Measurements from ENCODE around the gene SPIN3.
"Not testable (repeated sequence)": the region's sequence is repeated elsewhere in the genome, so short reads cannot be mapped to it uniquely, and the experiment has no call there.

The SPIN3 gene

DNA sequence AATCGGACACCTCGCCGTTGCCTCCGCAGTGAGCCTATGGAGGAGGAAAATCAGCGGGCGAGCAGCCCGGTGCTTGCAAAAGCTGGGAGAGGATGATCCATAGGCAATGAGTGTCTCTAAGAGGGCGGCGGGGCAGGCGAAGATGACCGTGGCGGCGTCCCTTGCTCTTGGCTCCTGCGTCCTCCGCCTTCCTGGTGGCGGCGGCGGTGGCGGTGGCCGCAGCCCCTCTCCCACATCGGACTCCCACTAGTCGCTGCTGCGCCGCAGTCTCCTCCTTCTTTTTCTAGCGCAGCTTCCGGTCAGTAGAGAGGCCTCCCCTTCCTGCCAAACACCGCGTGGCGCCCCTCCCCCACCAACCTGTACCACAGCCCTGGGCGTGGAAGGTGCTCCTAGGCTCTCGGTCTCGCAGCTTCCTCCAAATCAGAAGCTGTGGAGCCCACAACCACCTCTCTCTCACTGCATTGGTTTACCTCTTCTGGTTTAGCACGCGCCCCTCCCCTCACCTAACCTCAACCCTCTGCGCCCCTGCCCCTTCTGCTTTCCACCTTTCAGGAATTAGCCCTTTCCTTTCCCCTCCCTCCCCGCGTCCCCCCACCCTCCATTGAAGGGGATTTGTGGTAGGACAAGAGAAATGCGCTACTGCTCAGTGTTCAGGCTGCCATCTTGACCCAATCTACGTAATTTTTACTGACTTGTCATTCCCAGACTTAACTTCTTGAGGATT lies at the start of gene SPIN3:
Gene SPIN3, minus strand, starts transcription at position 271 of the 724 bp plus-strand sequence. CDS start 594 bp downstream, outside the sequence.
- DNase-seq: peak in 56 of 58 donors; percentile 1 to 81 (median 53)

DNA sequence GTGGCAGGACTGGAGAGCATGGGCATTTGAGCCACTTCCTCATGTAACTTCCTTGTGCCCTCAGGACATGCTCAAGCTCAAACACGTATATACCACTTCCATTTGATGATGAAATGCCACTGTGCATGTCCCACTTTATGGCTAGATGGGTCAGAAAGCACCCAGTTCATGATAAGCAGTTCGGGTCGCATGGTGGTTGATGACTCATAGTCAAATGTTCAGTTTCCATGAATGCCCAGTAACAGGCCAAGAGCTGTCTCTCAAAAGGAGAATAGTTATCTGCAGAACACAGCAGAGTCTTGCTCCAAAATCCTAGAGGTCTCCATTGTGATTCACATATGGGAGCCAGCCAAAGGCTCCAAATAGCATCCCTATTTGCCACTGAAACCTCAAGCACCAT lies 48.9 kb upstream of the SPIN3 start:
- no peak for DNase-seq

DNA sequence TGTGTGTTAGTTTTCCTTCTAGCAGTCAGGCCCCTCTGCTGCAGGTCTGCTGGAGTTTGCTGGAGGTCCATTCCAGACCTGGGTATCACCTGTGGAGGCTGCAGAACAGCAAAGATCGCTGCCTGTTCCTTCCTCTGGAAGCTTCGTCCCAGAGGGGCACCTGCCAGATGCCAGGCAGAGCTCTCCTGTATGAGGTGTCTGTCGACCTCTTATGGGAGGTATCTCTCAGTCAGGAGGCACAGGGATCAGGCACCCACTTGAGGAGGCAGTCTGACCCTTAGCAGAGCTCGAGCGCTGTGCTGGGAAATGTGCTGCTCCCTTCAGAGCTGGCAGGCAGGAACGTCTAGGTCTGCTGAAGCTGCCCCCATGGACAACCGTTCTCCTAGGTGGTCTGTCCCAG lies 41.9 kb upstream of the SPIN3 start:
- not testable (repeated sequence) for DNase-seq

DNA sequence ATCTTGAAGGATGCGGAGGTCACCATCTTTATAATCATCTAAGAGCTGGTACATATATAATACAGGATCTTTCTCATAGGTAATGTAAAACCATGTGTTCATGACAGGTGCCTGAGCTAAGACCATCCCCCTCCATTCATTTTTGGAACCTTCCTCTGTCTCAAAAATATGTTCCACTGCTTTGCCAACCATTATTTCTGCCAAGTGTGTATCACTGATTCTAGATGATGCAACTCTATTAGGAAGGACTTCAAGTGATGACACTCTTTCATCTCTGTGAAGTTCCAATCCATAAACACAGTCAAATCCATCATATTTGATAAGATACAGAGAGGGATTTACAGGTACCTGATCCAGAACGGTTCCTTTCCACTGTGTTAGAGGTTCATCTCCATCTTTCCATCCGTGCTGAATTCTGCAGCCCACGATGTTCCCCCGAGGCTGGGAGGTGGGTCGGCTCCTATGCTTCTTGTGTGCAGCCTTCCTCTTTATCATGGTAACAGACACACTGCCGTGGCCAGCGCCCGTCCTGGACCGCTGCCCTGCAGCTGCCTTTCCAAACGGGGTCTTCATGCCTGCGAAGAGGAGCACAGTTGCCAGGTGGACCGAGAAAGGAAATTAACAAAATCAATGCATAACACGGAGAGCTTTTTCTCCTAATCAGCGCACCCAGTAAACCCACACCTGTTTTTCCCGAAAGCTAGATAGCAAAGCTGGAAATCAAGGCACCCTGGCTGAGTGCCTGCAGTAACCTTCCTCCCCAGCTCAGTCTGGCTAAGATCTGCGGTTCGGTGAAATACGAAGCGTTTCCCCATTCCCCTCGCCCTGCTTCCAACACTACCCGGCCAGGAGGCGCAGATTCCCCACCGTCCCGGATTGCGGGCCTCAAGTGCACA lies 718 bp downstream of the SPIN3 start:
- DNase-seq: peak in 9 of 58 donors; percentile 0 to 26 (median 3)

DNA sequence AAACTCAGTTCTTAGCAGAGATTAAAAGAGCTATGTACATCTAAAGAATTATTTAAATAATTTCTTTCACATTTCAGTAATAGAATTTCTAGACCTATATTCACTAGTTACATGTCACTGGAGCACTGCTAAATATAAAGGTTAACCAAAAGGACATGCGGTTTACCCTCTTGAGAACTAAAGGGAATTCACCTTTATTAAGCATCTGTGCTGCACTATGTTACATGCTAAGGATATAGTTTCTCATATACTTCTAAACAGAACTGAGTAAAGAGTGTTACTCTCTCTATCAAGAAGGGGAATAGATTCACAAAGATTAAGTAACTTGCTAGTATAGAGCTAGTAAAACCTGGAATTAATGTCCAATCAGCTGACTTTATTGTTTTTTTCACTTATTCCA lies 7.6 kb downstream of the SPIN3 start:
- no peak for DNase-seq

DNA sequence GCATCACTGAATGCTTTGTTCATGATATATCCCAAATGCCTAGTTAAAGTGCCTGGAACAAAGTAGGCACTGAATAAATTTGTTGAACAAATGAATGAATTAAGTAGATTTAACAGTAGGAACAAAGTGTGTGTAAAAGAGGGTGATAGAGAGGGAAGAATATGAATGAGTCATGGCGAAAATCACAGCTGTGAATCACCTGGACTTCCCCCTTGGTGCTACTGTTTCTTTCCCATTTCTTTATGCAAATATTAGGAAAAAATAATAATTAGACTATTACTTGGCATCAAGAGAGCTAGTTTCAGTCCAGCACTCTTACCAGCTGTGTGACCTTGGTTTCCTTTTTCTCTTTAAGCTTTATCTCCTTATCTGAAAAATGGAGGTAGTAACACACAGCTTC lies 9.2 kb downstream of the SPIN3 start:
- no peak for DNase-seq

DNA sequence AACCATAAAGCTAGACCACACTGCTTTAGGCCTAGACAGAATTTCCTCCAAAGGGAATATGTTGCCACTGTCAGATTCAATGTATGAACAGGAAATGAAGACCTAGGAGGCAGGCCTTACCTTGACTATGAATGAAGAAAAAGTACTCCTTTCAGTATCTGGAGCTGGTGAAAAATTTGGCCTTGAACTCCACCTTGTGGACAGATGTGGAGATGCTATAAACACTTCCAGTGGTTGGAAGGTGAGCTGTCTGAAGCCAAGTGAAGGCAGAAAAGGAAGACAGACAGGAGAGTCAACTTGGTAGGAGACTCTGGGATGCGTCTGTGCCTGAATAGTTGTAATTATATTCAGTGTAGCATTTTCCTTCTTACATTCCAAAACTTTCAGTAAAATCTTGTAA lies 17.2 kb downstream of the SPIN3 start:
- peak in 9 of 58 donors; percentile 0 to 14 (median 1) for DNase-seq

DNA sequence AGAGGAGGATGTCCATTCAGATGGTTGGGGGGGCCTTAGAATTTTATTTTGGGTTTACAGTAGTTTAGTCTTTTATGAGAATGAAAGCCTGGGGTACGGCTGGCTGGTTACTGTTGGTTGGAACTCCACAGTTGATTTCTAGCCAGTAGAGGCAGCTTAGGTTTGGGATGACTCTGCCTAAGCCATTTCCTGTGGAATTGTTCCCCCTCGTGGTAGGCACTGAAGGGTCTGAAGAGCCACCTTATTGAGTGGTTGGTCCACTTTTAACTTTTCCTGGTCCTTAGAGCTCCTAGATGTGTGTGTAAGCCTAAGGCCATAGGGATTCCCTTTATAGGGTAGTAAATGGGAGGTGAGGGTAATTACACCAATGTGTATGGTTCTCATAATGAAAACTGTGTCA lies 19.7 kb downstream of the SPIN3 start:
- DNase-seq: no peak

DNA sequence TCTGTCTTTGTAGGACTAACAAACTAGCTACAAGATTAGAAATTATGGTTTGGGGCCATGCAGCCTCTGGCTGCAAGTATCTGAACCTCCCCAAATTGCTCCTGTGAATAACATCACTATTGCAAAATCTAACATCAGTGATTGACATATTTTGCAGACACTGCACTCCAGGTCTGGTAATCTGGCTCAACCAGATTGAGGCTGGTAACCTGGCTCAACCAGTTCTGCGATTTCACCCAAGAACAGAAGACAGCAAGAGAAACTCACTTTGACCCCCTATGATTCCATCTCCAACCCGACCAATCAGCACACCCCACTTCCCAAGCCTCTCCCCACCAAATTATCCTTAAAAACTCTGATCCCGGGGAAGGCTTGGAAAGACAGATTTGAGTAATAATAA lies 20.9 kb downstream of the SPIN3 start:
- DNase-seq: no peak

DNA sequence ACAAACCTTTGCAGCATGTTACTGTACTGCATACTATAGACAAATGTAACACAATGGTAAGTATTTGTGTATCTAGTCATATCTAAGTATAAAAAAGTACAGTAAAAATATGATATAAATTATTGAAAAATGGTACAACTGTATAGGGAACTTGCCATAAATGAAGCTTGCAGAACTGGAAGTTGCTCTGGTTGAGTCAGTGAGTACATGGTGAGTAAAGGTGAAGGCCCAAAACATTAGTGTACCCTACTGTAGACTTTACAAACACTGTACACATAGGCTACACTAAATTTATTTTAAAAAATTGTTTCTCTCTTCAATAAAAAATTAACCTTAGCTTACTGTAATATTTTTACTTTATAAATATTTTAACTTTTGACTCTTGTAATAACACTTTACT lies 25.8 kb downstream of the SPIN3 start:
- no peak for DNase-seq

DNA sequence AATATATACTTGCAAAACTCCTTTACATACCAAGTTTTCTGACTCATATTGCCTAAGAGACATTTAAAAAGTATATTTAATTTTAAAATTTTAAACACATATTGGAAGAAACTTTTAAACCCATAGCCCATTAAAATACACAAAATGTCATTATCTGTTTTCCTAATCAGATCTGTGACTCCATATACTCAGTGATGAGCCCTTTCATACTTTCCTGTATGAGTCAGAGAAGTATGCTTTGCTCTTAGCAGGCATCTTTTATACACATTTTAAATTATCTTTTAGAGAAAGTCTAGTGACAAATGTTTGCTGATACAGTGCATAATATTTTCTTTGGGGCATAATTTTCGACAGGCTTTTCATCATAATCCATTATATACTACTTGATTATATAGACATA lies 26.4 kb downstream of the SPIN3 start:
- no peak for DNase-seq

DNA sequence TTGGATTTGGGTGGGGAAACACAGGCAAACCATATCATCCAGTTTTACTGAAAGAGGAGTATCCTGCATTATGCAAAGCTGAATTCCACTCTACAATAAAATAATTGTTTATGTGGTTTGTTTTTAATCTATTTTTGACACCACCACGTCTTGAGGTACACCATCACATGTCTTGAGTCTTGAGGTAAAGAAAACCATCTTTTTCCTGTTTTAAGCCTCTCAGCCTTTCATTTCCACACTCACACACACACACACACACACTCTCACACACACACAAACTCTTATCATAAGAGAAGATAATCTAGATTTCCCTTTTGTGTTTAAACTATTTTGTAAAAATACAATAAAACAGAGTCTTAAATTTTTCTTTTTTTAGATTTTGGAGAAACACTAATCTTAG lies 32.0 kb downstream of the SPIN3 start:
- DNase-seq: no peak

DNA sequence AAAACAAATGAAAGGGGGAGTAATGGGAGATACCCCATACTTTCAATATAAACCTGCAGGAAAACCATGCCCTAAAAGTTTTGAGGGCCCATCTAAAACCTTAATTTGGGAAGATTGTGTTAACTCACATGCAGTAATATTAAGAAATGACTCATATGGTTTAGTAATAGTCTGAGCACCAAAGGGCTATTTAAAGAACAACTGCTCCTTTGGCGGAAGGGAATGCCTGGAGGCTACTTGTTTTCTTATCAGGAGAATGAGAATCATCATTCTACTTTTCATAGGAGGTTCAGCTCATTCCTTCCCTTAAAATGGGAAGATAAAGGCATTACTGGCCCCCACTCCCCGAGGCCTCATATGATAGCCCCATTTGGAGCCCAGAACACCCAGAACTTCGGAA lies 47.6 kb downstream of the SPIN3 start:
- DNase-seq: no peak

DNA sequence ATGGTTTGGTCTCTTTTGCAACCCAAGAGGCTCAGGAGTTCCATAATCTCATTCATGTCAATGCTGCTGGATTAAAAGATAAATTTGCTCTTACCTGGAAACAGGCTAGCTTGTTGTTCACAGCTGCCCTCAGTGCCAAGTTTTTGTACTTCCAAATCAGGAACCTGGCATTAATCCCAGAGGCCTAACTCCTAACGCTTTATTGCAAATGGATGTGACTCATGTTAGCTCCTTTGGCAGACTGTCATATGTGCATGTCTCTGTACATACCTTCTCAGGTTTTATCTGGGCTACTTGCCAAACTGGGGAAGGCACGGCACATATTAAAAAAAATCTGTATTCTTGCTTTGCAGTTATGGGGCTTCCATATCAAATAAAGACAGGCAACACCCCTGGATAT lies 49.1 kb downstream of the SPIN3 start:
- DNase-seq: peak in 1 of 58 donors; percentile 18

DNA sequence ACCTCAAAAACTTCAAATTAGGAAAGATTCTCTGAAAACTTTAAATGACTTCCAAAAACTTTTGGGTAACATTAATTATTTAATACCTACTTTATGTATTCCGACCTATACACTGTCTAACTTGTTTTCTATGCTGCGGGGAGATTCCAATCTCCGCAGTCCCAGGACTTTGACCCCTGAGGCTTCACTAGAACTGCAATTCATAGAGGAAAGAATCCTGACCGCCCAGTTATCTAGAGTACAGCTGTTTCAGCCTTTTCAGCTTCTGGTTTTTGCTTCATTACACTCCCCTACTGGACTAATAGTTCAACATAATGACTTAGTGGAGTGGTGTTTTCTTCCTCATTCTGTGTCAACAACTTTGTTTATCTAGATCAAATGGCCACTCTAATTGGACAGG lies 50.1 kb downstream of the SPIN3 start:
- not testable (repeated sequence) for DNase-seq

DNA sequence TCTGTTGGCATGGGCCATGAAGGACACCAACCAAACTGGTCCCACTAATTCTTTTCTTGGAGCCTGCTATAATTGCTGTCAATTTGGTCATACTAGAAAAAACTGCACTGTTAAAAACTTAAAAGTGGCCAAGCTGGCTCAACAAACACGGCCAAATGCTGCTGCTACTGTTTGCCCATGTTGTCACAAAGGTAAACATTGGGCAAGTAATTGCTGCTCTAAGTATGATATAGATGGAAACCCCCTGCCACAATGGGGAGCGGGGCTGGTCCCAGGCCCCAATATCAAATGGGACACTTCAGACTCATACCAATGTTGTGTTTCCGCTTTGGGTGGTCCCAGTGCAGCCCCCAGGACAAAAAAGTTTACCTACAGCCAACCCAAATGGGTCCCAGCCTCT lies 52.1 kb downstream of the SPIN3 start:
- DNase-seq: no peak

Data from anterior cingulate cortex (tissue), 58 donors.